VCaP (cell line): ENCODE measurements around the gene ZNF622.

Experiments used
- H3K27ac ChIP-seq: fragments of 450-650 bp; 2 replicates; pipeline ENCODE4 v1.5.1; 2017
- CTCF ChIP-seq: fragments of 450-650 bp; conservative IDR thresholded peaks from 2 replicates; pipeline ENCODE4 v1.5.1; 2017; ENCODE audit warnings: mild to moderate bottlenecking, moderate library complexity

Gene ZNF622

GRCh38 chr5:16430349-16431089 is 35.1 kb downstream of the ZNF622 start:
- H3K27ac ChIP-seq, result no peak overlapping the region
- TF ChIP-seq CTCF, result no peak

- no peak overlapping the region for H3K27ac ChIP-seq
- no peak for TF ChIP-seq CTCF
These were observed 37.2 kb downstream of the ZNF622 start for GRCh38 chr5:16428359-16428758.

DNA sequence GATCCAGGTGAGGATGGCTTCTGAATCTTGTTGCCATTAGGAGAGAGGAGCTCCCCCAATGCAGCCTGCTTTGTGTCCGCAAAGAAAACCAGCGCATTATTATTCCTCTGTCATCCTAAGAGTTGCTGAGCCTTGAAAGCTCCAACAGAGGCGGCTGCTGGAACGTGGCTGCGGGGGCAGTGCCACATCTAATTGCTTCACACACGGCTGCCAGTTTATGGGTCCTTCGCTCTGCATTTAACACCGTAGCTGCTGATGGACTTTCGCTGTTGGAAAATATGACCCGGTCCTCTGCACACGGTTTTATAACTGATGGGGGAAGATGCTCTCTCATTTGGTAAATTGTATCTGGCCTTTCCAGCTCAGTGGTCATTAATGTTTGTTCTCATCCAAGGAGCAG is 38.0 kb downstream of the ZNF622 start:
- H3K27ac ChIP-seq, result no peak overlapping the region
- TF ChIP-seq CTCF, result no peak

DNA sequence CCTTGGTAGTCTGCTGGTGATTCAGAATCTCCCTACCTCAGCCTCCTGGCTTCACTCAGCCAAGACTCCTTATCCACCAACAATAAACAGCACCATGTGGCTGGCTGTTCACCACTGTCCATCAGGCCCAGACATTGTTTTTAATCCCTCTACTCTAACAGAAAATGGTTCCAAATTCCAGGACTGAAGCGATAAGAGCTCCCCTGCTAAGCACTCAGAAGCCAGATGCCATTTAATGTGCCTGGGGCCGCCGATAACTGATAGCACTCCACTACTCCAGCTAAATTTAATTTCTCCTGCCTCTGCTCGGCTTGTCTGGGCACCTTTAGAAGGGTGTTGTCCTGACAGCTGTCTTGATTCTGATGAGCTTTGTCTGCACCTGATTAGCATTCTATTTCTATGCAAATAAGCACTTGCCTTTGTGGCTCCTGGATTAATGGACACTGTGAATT is 47.1 kb downstream of the ZNF622 start:
- H3K27ac ChIP-seq, result no peak overlapping the region
- TF ChIP-seq CTCF, result no peak

- H3K27ac ChIP-seq, result no peak overlapping the region
- no peak for TF ChIP-seq CTCF
These were observed 48.1 kb downstream of the ZNF622 start for GRCh38 chr5:16417398-16418074.

- H3K27ac ChIP-seq, result no peak overlapping the region
- TF ChIP-seq CTCF, result no peak
These were observed 50.7 kb downstream of the ZNF622 start for GRCh38 chr5:16414861-16415260.

- H3K27ac ChIP-seq, result no peak overlapping the region
- TF ChIP-seq CTCF, result no peak
These were observed 52.3 kb downstream of the ZNF622 start for GRCh38 chr5:16413166-16413860.
